IMR-90 (cell line): ENCODE results near the gene TP73. TPM values are rescaled to one million over a fixed set of nuclear protein-coding genes. Genes with fewer than 3 reads are reported as not detected.

Experiments used
- ATAC-seq: fragments of 200-7000 bp; cut with Tn5 transposase; 2 replicates; pipeline ENCODE4 v1.9.1; 2020; ENCODE audit warnings: low read depth, mild to moderate bottlenecking, moderate library complexity
- BruUV-seq: library from RNA; stranded (reverse); fragments of 400-500 nt; replicated peaks from 2 replicates; lab custom pipeline; 2021; lab: Mats Ljungman, UMichigan
- CTCF ChIA-PET: fragments of 300-600 bp; formaldehyde crosslinking; extraction: SDS; loops from one replicate; lab custom pipeline; 2021; ENCODE audit warnings: antibody characterized with exemption; lab: Yijun Ruan, JAX
- POLR2A ChIA-PET: fragments of 300-600 bp; sonication (Branson Sonifier 250); formaldehyde crosslinking; loops from one replicate; lab custom pipeline; 2022; ENCODE audit warnings: antibody characterized with exemption; ENCODE audit not compliant: unreplicated experiment; lab: Charles Lee
- DNase-seq: peaks from one replicate; pipeline ENCODE4 v3.0.0; 2013
- H2AFZ ChIP-seq: replicated peaks from 2 replicates; pipeline ENCODE3; 2013; ENCODE audit warnings: low read length, mild to moderate bottlenecking; ENCODE audit not compliant: poor library complexity
- H2AK5ac ChIP-seq: 2 replicates; pipeline ENCODE4 v1.6.1; 2013; ENCODE audit warnings: low read depth, low read length, inconsistent platforms
- H2AK9ac ChIP-seq: replicated peaks from 2 replicates; pipeline ENCODE3; 2013; ENCODE audit warnings: mild to moderate bottlenecking, low read depth, low read length, moderate library complexity; ENCODE audit not compliant: poor library complexity
- H2BK120ac ChIP-seq: 2 replicates; pipeline ENCODE4 v1.6.1; 2013; ENCODE audit warnings: low read depth, low read length, inconsistent platforms
- H2BK15ac ChIP-seq: 3 replicates; pipeline ENCODE4 v1.6.1; 2013; ENCODE audit warnings: low read depth, low read length, inconsistent platforms
- H2BK20ac ChIP-seq: 2 replicates; pipeline ENCODE4 v1.6.1; 2013; ENCODE audit warnings: low read depth, mild to moderate bottlenecking, inconsistent platforms, low read length, moderate library complexity
- H2BK5ac ChIP-seq: 2 replicates; pipeline ENCODE4 v1.6.1; 2013; ENCODE audit warnings: mild to moderate bottlenecking, low read depth, low read length, inconsistent platforms; ENCODE audit not compliant: poor library complexity, severe bottlenecking
- H3K14ac ChIP-seq: replicated peaks from 2 replicates; pipeline ENCODE4 v1.6.1; 2013; ENCODE audit warnings: low read depth, low read length, inconsistent platforms
- H3K18ac ChIP-seq: 2 replicates; pipeline ENCODE4 v1.6.1; 2013; ENCODE audit warnings: low read depth, low read length, control low read depth
- H3K23ac ChIP-seq: 2 replicates; pipeline ENCODE4 v1.6.1; 2013; ENCODE audit warnings: low read depth, low read length, inconsistent platforms
- H3K27ac ChIP-seq: 2 replicates; pipeline ENCODE4 v1.5.1; 2013; ENCODE audit warnings: mild to moderate bottlenecking, control low read depth, low read length; ENCODE audit not compliant: insufficient read depth
- H3K27me3 ChIP-seq: 2 replicates; pipeline ENCODE4 v1.6.1; 2013; ENCODE audit warnings: low read length; ENCODE audit not compliant: control insufficient read depth, insufficient read depth
- H3K36me3 ChIP-seq: 2 replicates; pipeline ENCODE4 v1.6.1; 2013; ENCODE audit warnings: low read length, mixed read lengths; ENCODE audit not compliant: control insufficient read depth, insufficient read depth
- H3K4ac ChIP-seq: 2 replicates; pipeline ENCODE4 v1.6.1; 2013; ENCODE audit warnings: low read depth, low read length, inconsistent platforms
- H3K4me1 ChIP-seq: 2 replicates; pipeline ENCODE4 v1.6.1; 2013; ENCODE audit warnings: low read length, mixed read lengths; ENCODE audit not compliant: control insufficient read depth, insufficient read depth
- H3K4me2 ChIP-seq: 2 replicates; pipeline ENCODE4 v1.6.1; 2013; ENCODE audit warnings: low read depth, mild to moderate bottlenecking, control low read depth, low read length, moderate library complexity
- H3K4me3 ChIP-seq: 2 replicates; pipeline ENCODE4 v1.5.1; 2013; ENCODE audit warnings: low read depth, mild to moderate bottlenecking, control low read depth, low read length, moderate library complexity; ENCODE audit not compliant: insufficient read depth
- H3K56ac ChIP-seq: 2 replicates; pipeline ENCODE4 v1.6.1; 2013; ENCODE audit warnings: low read length, inconsistent platforms; ENCODE audit not compliant: insufficient read depth; ENCODE audit errors: extremely low read depth
- H3K79me1 ChIP-seq, 2 experiments: 2 replicates each; pipeline ENCODE4 v1.6.1; 2013; ENCODE audit warnings: low read length in 2 of 2, inconsistent platforms in 1 of 2, low read depth in 1 of 2
- H3K9ac ChIP-seq: 2 replicates; pipeline ENCODE4 v1.6.1; 2013; ENCODE audit warnings: low read depth, low read length, control low read depth
- H3K9me1 ChIP-seq: 2 replicates; pipeline ENCODE4 v1.6.1; 2013; ENCODE audit warnings: low read length, inconsistent platforms; ENCODE audit not compliant: insufficient read depth
- H3K9me3 ChIP-seq: 2 replicates; pipeline ENCODE4 v1.6.1; 2013; ENCODE audit warnings: low read length; ENCODE audit not compliant: control insufficient read depth, insufficient read depth
- H4K20me1 ChIP-seq: 2 replicates; pipeline ENCODE4 v1.6.1; 2013; ENCODE audit warnings: low read length, inconsistent platforms; ENCODE audit not compliant: insufficient read depth
- H4K5ac ChIP-seq: 2 replicates; pipeline ENCODE4 v1.6.1; 2013; ENCODE audit warnings: mild to moderate bottlenecking, low read depth, low read length, control low read depth
- H4K8ac ChIP-seq, 2 experiments: 2 replicates each; pipeline ENCODE4 v1.6.1; 2013; ENCODE audit warnings: low read depth in 2 of 2, low read length in 2 of 2, control low read depth in 1 of 2, inconsistent platforms in 1 of 2
- H4K91ac ChIP-seq: 2 replicates; pipeline ENCODE4 v1.6.1; 2013; ENCODE audit warnings: low read depth, low read length, inconsistent platforms; ENCODE audit not compliant: insufficient read depth
- BHLHE40 ChIP-seq: fragments of 150-350 bp; IDR thresholded peaks from 2 replicates; pipeline ENCODE4 v1.6.1; 2016; ENCODE audit warnings: mild to moderate bottlenecking, low read depth, low read length
- CTCF ChIP-seq: conservative IDR thresholded peaks from 2 replicates; pipeline ENCODE4 v1.5.1; 2012; ENCODE audit warnings: mild to moderate bottlenecking, low read depth, low read length, improper control_type of control experiment
- ELK1 ChIP-seq: fragments of 150-350 bp; IDR thresholded peaks from 2 replicates; pipeline ENCODE4 v1.6.1; 2016; ENCODE audit warnings: low read depth, mild to moderate bottlenecking, low read length, moderate library complexity, borderline replicate concordance
- MAFK ChIP-seq: IDR thresholded peaks from 2 replicates; pipeline ENCODE4 v1.6.1; 2012; ENCODE audit warnings: low read depth, low read length, improper control_type of control experiment
- MAZ ChIP-seq: IDR thresholded peaks from 2 replicates; pipeline ENCODE4 v1.6.1; 2012; ENCODE audit warnings: low read depth, mild to moderate bottlenecking, low read length, improper control_type of control experiment, moderate library complexity, borderline replicate concordance
- POLR2A ChIP-seq: IDR thresholded peaks from 2 replicates; pipeline ENCODE4 v1.6.1; 2012; ENCODE audit warnings: mild to moderate bottlenecking, low read depth, low read length
- RAD21 ChIP-seq: IDR thresholded peaks from 2 replicates; pipeline ENCODE4 v1.6.1; 2012; ENCODE audit warnings: low read length, improper control_type of control experiment
- RFX5 ChIP-seq: IDR thresholded peaks from 2 replicates; pipeline ENCODE4 v1.8.0; 2012; ENCODE audit warnings: low read depth, mild to moderate bottlenecking, low read length, moderate library complexity
- SMC3 ChIP-seq: fragments of 150-350 bp; IDR thresholded peaks from 2 replicates; pipeline ENCODE4 v1.6.1; 2016; ENCODE audit warnings: low read depth, mild to moderate bottlenecking, antibody characterized with exemption, low read length, moderate library complexity
- WGBS, 2 experiments: methylation state at CpG; one replicate each; pipeline versions ENCODE4 v1.1.5 to v1.1.7; 2013; ENCODE audit warnings: missing lambda C conversion rate in 2 of 2; ENCODE audit not compliant: insufficient read length in 1 of 2; ENCODE audit errors: extremely low coverage in 2 of 2; 5-methylcytosine and 5-hydroxymethylcytosine counted together
- dilution Hi-C: fragments of 300-500 bp; cut with HindIII; formaldehyde crosslinking; loops from one replicate; pipeline ENCODE4 v1.14.3; 2018; ENCODE audit warnings: low sequenced_read_pairs; ENCODE audit not compliant: unreplicated experiment
- in situ Hi-C: fragments of 300-500 bp; cut with MboI; formaldehyde crosslinking; loops from 3 replicates; pipeline ENCODE4 v1.14.3; 2019; ENCODE audit warnings: low sequenced_read_pairs, inconsistent platforms, mixed read lengths
- intact Hi-C: fragments of 100-400 bp; cut with micrococcal nuclease; formaldehyde crosslinking; loops from 2 replicates; pipeline ENCODE4 v1.10.0; 2022
- polyA plus RNA-seq, 3 experiments: library from polyadenylated mRNA; depleted of rRNA; stranded (reverse); fragments of >200 nt; gene quantifications; 2 replicates each; pipeline ENCODE4 v1.2.3, GENCODE V29; 2012; ENCODE audit warnings: low replicate concordance in 1 of 3
- total RNA-seq: library from RNA; depleted of rRNA; stranded (reverse); fragments of >200 nt; gene quantifications from 2 replicates; pipeline ENCODE4 v1.2.3, GENCODE V29; 2012

Gene TP73
- total and polyA plus RNA-seq, 2 of the 4 experiments (the other 2 are of a cell fraction), result not detected

GRCh38 chr1:3661631-3662030 lies 9.3 kb downstream of the TP73 start:
- dilution Hi-C loops (no loop called here), in situ Hi-C loops (no loop called here), intact Hi-C loops (no loop called here)
- no peak overlapping the region for H3K9ac ChIP-seq
- H4K91ac ChIP-seq, result no peak overlapping the region
- no peak overlapping the region for H3K23ac ChIP-seq
- no peak overlapping the region for H3K56ac ChIP-seq
- no peak overlapping the region for H3K4me3 ChIP-seq
- no peak overlapping the region for H4K8ac ChIP-seq
- H3K36me3 ChIP-seq, result no peaks in the 10 kb centered on the region
- no peaks in the 10 kb centered on the region for H3K4me1 ChIP-seq
- no peak overlapping the region for H2BK20ac ChIP-seq
- no CpG with 5 or more reads among the region's 4 CpGs for WGBS, 2 experiments
- no peak overlapping the region for H2AK9ac ChIP-seq
- TF ChIP-seq MAFK (no peak), MAZ (no peak), ELK1 (no peak), RFX5 (no peak), CTCF (no peak), POLR2A (no peak), BHLHE40 (no peak), SMC3 (no peak), RAD21 (no peak)
- no peak overlapping the region for H3K18ac ChIP-seq
- DNase-seq (no peak), ATAC-seq (no peak)
- ChIA-PET POLR2A (no interaction called here), CTCF (interaction anchor here (0.6 kb wide), 1 partner anchor 1662 kb away, joined by 4 read pairs; no protein-coding TSS in a partner anchor)
- H3K14ac ChIP-seq, result no peak overlapping the region
- H3K27ac ChIP-seq, result no peak overlapping the region
- no peak overlapping the region for H2BK120ac ChIP-seq
- no peaks in the 10 kb centered on the region for H3K79me1 ChIP-seq
- no peak overlapping the region for H4K5ac ChIP-seq
- no peak overlapping the region for H2AK5ac ChIP-seq
- no peak overlapping the region for H3K4ac ChIP-seq
- H3K9me3 ChIP-seq, result no peaks in the 10 kb centered on the region
- peaks cover 31% of the 10 kb centered on the region for H3K27me3 ChIP-seq
- no peak overlapping the region for H2AFZ ChIP-seq
- no peaks in the 10 kb centered on the region for H3K9me1 ChIP-seq
- no peak overlapping the region for H2BK15ac ChIP-seq
- H4K20me1 ChIP-seq, result no peaks in the 10 kb centered on the region
- no peak overlapping the region for H2BK5ac ChIP-seq
- BruUV-seq, result no TSS peak
- H3K4me2 ChIP-seq, result no peak overlapping the region
